Inflammatory macrophage (primary cell): ENCODE results near the gene PSAP.

Experiments
- DNase-seq, 2 donors: peaks; one replicate each; pipeline ENCODE4 v3.0.0-alpha.2; 2020 to 2022

Gene PSAP

DNA sequence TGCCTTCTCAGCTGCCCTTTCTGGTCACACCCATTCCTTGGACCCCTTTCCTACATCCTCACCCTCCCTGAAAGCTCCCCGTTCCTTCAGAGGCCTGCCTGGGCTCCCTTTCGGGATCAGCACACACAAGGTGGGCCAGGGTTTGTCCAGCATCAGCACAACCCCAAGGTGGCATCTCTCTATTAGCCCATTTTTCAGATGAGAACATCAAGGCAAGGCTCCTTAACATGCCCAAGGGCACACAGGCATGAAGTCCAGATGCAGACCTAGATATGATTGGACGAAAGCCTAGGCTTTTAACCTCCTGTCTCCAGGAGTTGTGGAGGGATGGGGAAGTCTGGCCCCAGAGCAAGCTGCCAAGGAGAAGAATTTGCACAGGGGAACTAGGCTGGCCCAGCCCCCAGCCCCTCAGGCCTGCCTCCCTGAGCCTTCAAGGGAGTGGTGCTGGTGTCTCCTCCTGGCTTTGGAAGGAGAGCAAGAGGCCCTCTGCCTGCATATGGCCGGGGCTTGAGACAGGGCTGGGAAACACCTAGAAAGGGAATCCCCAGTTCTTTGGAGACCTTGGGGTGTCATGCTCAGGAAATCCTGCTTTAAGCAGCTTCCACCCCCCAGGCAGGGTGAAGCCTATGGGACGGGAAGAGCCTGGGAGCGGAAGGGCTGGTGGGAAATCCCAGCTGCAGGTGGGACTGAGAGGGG is 68.7 kb downstream of the PSAP start:
- DNase-seq, result no peak

DNA sequence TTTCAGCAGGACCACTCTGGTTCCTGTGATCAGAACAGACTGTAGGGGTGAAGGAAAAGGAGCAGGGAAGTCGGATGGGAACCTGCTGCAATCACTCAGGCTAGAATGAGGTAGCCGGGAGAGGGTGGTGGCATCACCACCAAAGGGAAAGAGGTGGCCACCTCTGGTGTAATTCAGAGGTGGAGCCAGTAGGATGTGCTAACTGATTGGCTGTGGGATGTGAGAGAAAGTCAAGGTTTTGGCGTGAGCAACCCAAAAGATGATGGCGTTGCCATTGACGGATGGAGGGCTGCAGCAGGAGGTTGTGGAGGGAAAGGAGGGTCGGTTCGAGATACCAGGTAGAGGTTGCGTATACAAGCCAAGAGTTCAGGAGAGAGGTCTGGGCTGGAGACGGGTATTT is 70.3 kb downstream of the PSAP start:
- DNase-seq, result no peak

GRCh38 chr10:71780156-71780555 is 70.9 kb downstream of the PSAP start:
- DNase-seq, result no peak

DNA sequence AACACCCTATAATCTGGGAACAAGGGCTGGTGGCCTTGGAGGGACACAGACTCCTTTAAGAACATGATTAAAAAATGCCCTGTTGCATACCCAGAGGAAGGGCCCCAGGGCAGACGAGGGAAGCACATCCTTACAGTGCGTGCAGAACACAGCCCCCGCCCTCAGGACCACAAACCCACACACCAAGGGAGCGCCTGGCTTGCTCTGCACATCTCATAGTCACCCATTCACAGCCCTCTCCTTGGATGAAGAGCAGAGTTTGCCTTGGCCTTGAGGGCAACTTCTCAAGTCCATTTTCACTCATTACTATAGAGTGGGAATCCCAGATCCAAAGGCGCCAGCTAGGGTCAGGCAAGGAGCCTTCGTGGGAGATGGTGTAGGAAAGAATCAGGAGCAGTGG is 71.4 kb downstream of the PSAP start:
- DNase-seq, result no peak

- peak in 1 of 2 donors; percentile 62 for DNase-seq
Observed at GRCh38 chr10:71778071-71778825, 72.8 kb downstream of the PSAP start.

DNA sequence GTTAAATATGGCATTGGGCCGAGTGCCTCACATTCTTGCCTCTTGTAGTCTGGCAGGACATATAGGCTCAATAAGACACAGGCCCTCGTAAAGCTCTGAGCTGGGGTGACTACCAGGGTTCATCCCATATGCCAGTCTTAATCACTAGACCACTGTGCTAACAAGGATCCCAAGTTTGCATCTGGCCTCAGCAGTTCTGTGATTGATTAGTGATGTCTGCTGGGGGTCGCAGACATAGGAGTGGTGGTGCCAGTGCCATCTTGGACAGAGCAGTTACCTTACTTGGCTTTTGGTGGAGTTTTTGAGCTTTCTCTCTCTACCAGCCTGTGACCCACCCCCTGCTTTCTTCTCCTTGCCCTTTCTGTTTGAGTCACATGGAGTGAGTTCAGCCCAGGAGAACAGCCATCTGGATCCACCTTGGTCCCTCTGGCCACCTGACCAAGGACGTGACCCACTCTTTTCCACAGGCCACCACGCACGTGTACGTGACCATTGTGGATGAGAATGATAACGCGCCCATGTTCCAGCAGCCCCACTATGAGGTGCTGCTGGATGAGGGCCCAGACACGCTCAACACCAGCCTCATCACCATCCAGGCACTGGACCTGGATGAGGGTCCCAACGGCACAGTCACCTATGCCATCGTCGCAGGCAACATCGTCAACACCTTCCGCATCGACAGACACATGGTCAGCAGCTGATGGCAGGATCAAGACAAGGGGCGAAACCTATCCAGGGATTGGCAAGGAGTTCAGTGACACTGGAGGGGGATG is 73.7 kb downstream of the PSAP start:
- no peak for DNase-seq

GRCh38 chr10:71776481-71776925 is 74.5 kb downstream of the PSAP start:
- peak; percentile 64 to 65 for DNase-seq

DNA sequence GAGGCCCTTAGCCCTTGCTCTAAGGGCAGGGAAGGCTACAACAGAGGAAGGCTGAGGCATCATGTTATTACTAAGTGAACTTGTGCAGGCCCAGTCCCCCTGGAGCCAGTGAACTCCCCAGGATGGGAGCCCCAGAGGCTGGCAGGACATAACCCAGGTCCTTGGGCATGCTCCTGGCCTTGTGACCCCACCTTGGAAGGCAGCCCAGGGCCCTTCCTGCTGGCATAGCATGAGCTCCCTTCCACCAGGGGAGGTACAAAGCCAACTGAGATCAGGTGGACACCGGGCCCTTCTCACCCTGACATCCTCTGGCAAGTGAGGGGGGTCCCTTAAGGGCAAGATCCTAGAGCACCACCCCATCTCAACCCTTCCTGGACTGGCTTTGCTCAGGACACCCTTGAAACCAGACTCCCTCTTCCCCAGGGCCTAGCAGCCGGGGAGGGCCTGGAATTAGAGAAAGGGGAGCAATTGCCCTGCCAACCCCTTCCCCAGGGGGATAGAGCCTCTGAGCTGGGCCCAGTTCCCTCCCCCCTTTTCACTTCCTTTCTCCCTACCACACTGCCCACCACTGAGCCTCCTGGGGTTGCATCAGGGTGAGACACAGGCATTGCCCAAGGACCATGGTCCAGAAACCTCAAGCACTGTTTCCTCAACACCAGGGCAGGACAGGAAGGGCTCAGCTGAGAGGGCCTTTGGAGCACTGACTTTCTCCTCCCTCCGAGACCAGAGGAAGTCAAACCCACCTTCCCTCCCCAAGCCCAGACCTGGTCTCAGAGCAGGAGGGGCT is 75.9 kb downstream of the PSAP start:
- peak; percentile 95 for DNase-seq

DNA sequence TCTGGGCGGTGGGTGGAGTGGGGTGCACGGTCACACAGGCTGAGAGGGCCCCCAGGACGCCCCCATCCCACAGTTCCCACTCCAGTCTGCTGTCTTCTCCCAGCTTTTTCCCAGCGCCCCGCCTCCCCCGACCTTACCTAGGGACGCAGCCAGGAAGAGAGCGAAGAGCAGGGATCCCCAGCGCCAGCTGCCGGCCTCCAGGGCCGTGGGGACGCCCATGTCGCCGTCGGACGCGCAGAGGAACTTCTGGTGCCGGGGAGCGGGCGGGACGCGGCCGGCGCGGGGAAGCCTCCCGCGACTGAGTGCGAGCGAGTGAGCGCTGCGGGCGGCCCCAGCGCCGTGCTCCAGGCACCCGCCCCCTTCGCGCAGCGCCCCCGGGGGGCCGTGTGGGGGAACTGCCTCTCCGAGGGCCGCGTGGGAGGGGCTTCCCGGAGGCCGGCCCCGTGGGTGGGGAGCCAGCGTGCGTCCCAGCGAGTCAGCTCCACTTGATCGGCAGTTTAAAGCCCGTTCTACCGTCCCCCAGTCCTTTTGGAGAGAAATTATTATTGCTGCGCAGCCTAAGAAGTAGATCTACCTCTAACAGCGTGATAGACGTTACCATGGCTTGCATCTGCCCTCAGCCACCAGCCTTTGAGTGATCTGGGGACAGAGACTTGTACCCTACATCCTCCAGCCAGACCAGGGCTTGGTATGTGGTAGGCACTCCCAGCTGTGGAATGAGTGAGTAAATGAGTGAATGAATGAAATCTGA is 77.7 kb downstream of the PSAP start, which contains the start of gene VSIR:
Gene VSIR (minus strand): TSS at position 300 of the 751 bp plus-strand sequence. CDS start 81 bp downstream, at position 219.
- DNase-seq, result peak; percentile 94 to 95

DNA sequence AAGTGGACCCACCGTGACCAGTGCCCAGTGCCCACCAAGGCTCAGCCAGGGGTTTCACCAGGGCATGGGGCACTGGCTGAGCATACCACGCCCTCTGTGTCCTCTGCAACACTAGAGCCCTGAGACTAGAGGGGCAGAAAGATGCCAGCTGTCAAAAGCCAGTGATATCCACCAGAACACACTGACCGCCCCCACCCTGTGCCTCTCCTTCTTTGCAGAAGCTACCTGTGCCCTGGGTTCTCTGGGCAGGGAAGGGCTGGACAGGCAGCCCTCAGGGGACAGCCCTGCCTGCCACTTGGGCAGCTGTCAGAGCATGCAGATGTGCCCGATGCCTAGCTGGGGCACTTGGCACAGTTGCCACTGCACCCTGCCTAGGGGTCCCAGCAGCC is 78.2 kb downstream of the PSAP start:
- DNase-seq, result no peak

DNA sequence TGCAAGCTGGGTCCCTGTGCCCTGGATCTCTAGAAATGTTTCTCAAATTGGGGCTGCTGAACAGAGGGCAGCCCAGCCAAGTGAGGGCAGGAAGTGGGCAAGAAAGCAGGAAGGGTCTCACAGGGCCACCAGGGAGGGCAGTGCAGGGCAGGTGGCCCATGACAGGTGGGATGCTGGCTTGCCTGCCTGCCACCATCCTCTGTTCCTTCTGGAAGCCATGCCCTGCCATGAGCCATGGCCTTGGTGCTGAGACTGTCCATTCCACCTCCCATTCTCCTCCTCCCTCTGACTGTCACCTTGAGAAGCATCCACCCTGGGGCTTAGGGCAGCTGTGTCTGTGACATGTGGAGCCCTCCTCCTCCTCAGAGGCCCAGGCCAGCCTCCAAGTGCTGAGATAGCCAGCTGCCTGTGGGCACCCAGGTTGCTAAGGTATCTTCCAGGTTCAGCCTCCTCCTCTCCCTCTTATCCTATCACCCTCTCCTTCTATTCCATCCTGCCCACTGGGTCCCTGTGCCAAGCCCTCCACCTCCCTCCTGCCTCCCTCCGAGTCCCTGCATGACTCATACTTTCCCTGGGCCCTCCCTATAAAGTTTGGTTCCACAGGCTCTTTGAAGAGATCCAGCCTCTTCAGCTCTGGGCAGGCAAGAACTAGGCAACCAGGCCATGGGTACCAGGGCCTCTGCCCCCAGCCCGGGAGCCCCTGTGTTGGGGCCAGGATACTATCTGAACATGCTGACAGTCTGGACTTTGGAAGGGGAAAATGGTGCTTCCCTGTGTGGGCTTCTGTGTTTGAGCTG is 79.0 kb downstream of the PSAP start:
- DNase-seq, result peak in 1 of 2 donors; percentile 25

DNA sequence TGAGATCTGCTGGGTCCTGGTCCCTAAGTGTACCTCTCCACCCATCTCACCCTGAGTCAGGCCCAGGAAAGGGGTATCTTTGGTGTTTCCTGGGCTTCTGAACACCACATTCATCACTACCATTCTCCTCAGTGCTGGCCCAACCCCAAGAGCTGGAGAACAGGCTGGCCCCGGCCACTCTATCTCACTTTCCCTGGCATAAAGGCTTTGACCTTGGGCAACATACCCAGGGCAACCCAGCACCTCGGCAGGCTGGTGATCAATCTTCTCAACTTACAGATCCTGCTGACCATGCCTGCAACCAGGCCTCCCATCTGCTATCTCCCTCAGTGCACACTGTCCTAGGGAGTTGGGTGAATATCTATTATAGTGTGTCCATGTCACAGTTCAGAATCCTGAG is 79.8 kb downstream of the PSAP start:
- no peak for DNase-seq

GRCh38 chr10:71770789-71771188 is 80.3 kb downstream of the PSAP start:
- peak; percentile 78 to 85 for DNase-seq

GRCh38 chr10:71770255-71770654 is 80.8 kb downstream of the PSAP start:
- DNase-seq, result peak; percentile 60 to 71

DNA sequence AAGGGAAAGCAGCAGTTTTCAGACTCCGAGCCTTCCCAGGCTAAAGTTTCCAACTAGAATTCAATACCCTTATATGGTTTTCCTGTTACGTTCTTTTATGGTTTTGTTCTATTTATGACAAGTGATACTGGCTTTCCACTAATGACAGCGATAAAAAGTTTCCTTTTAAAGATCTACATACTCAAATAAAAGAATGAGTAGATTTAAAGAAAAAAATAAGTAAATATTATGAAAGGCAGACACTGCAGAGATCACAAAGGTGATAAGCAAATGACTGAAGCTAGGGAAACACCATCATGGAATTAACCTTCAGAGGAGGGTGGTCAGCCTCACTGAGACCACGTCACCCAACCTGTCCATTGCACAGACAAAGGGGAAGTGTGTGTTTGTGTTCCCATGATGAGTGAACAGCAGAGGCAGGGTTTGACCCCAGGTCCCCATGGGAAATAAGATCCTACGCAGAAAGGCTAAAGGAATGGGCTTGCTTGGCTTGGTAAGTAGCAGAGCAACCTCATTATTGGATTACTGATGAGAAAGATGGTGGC is 81.7 kb downstream of the PSAP start:
- peak; percentile 33 to 65 for DNase-seq

- no peak for DNase-seq
Observed at GRCh38 chr10:71767420-71768035, 83.5 kb downstream of the PSAP start.

DNA sequence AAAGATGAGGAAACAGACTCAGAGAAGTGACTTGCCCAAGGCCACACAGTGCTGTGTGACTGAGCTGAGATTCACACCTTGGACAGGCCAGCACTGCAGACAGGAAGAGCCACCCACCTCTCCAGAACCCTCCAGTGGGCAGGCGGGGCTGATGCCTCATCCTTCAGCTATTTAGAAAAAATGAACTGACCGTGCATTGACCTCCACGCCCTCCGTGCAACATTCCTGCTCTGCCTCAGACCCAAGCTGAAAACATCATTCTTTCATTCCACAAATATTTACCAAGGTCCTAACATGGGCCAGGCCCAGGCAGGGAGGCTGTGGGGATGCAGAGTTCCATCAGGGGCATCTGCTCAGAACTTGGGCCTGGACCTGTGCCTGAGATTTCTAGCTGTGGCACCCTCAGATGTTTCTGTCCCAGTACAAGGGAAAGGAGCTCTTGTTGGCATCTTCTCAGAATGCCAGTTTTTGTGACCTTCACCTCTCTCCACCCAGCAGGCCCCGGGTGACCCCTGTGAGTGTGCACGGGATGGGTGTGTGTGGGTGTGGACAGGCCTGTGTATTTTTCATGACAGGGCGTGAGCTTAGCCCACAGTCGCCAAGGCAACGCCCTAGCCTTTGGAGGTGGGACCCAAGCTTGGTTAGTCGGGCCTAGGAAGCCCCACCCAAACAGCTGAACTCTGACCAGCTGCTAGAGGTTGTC is 84.2 kb downstream of the PSAP start:
- DNase-seq, result peak; percentile 57 to 68
